ENCODE measurements around the gene ELOVL3. TPM values are rescaled to one million over a fixed set of nuclear protein-coding genes. Genes with fewer than 3 reads are reported as not detected.
"Not testable (repeated sequence)": the region's sequence is repeated elsewhere in the genome, so short reads cannot be mapped to it uniquely, and the experiment has no call there.

Gene ELOVL3
- total and polyA plus RNA-seq, 8 donors, result 0.20 to 0.31 TPM; not detected in 6

GRCh38 chr10:102245082-102245931, 19.2 kb downstream of the ELOVL3 start, which contains the start of gene GBF1:
Gene GBF1 (plus strand): TSS chr10:102245532. CDS start chr10:102258939, 13,407 bp downstream.
- Histone ChIP-seq H3K4me1 (peaks cover 37 to 77% (median 65%) of the 10 kb centered on the region in 4 donors), H3K27me3 (peaks cover 0 to 15% (median 13%) of the 10 kb centered on the region in 3 donors), H3K4me3 (peak within 1 kb of the TSS; percentile 74 to 96 (median 91)), H3K27ac (peak within 1 kb of the TSS; percentile 86 to 94 (median 92)), H3K9me3 (no peaks in the 10 kb centered on the region), H3K36me3 (peaks cover 0 to 3% (median 0%) of the 10 kb centered on the region in 4 donors)
- 0 to 1% (median 0%) methylated on average over 34 to 47 of the region's 47 CpGs for WGBS, 5 donors
- intact Hi-C loops (cut with DNase I; ENCODE audit: low total_unique reads), result no loop called here
- DNase-seq, result peak; percentile 93 to 99
- TF ChIP-seq POLR2A (IDR thresholded peaks at IDR 0.05) (peak in 2 of 4 donors; percentile 95), CTCF (IDR thresholded peaks at IDR 0.05) (no peak), EP300 (IDR thresholded peaks at IDR 0.05) (no peak), POLR2AphosphoS5 (IDR thresholded peaks at IDR 0.05) (peak; percentile 91 to 99 (median 99))

- peak overlapping the region; percentile 86 to 94 (median 92) for H3K27ac ChIP-seq
- TF ChIP-seq POLR2A (IDR thresholded peaks at IDR 0.05) (no peak), POLR2AphosphoS5 (IDR thresholded peaks at IDR 0.05) (no peak), EP300 (IDR thresholded peaks at IDR 0.05) (no peak), CTCF (IDR thresholded peaks at IDR 0.05) (no peak)
- no peak for DNase-seq
- peaks cover 32 to 77% (median 62%) of the 10 kb centered on the region in 4 donors for H3K4me1 ChIP-seq
- intact Hi-C loops (cut with DNase I; ENCODE audit: low total_unique reads), result no loop called here
- peak overlapping the region; percentile 74 to 96 (median 91) for H3K4me3 ChIP-seq
- no peaks in the 10 kb centered on the region for H3K9me3 ChIP-seq
- 0 to 2% (median 1%) methylated on average over 4 of the region's 4 CpGs for WGBS, 5 donors
- peaks cover 0 to 9% (median 7%) of the 10 kb centered on the region in 3 donors for H3K27me3 ChIP-seq
- peaks cover 0 to 3% (median 0%) of the 10 kb centered on the region in 4 donors for H3K36me3 ChIP-seq
These were observed 19.8 kb downstream of the ELOVL3 start for GRCh38 chr10:102245932-102246251.

GRCh38 chr10:102246261-102246660, 20.2 kb downstream of the ELOVL3 start:
- H3K27me3 ChIP-seq, result peaks cover 0 to 5% (median 4%) of the 10 kb centered on the region in 3 donors
- no peaks in the 10 kb centered on the region for H3K9me3 ChIP-seq
- DNase-seq, result peak in 1 of 2 donors; percentile 39
- H3K36me3 ChIP-seq, result peaks cover 0 to 6% (median 0%) of the 10 kb centered on the region in 4 donors
- H3K27ac ChIP-seq, result peak overlapping the region in 4 of 5 donors; percentile 86 to 94 (median 92)
- peaks cover 29 to 75% (median 59%) of the 10 kb centered on the region in 4 donors for H3K4me1 ChIP-seq
- TF ChIP-seq POLR2A (IDR thresholded peaks at IDR 0.05) (no peak), CTCF (IDR thresholded peaks at IDR 0.05) (no peak), EP300 (IDR thresholded peaks at IDR 0.05) (no peak), POLR2AphosphoS5 (IDR thresholded peaks at IDR 0.05) (no peak)
- H3K4me3 ChIP-seq, result peak overlapping the region; percentile 74 to 96 (median 91)
- intact Hi-C loops (cut with DNase I; ENCODE audit: low total_unique reads), result no loop called here
- WGBS, 5 donors, result 7 to 19% (median 14%) methylated on average over 3 of the region's 3 CpGs

- peak overlapping the region in 1 of 4 donors; percentile 74 for H3K4me3 ChIP-seq
- H3K27ac ChIP-seq, result no peak overlapping the region
- no peak for TF ChIP-seq CTCF (IDR thresholded peaks at IDR 0.05)
- no peak for TF ChIP-seq POLR2A (IDR thresholded peaks at IDR 0.05)
- TF ChIP-seq POLR2AphosphoS5 (IDR thresholded peaks at IDR 0.05), result no peak
- no peak for TF ChIP-seq EP300 (IDR thresholded peaks at IDR 0.05)
- H3K9me3 ChIP-seq, result no peaks in the 10 kb centered on the region
- peaks cover 0 to 11% (median 3%) of the 10 kb centered on the region in 4 donors for H3K36me3 ChIP-seq
- peaks cover 20 to 64% (median 46%) of the 10 kb centered on the region in 4 donors for H3K4me1 ChIP-seq
- DNase-seq, result no peak
- H3K27me3 ChIP-seq, result no peaks in the 10 kb centered on the region
- intact Hi-C loops (cut with DNase I; ENCODE audit: low total_unique reads), result no loop called here
These were observed 21.6 kb downstream of the ELOVL3 start for GRCh38 chr10:102247734-102248133.

GRCh38 chr10:102252508-102252907, 26.4 kb downstream of the ELOVL3 start:
- H3K4me3 ChIP-seq; DNase-seq; H3K27ac ChIP-seq; intact Hi-C loops (cut with DNase I; ENCODE audit: low total_unique reads); H3K9me3 ChIP-seq; H3K27me3 ChIP-seq: not testable (repeated sequence)
- peaks cover 14 to 66% (median 36%) of the 10 kb centered on the region in 4 donors for H3K4me1 ChIP-seq
- peaks cover 0 to 12% (median 5%) of the 10 kb centered on the region in 4 donors for H3K36me3 ChIP-seq
- WGBS, 5 donors, result 94 to 99% (median 96%) methylated on average over 3 of the region's 3 CpGs

Measured in stomach (tissue), 9 donors.